Activated T-cell treated with anti-CD3 and anti-CD28 coated beads, Interleukin-2, amount 50 U/mL, for 72 hours (primary cell): Measurements from ENCODE around the gene EDC4. TPM values are rescaled to one million over a fixed set of nuclear protein-coding genes. Genes with fewer than 3 reads are reported as not detected.

Experiments
- ATAC-seq, 2 donors: fragments of 150-1000 bp; cut with Tn5 transposase; replicated peaks in 1 of 2; 2 replicates each; pipeline ENCODE4 v1.10.0; 2021; ENCODE audit warnings: moderate library complexity in 2 of 2, mild to moderate bottlenecking in 1 of 2
- DNase-seq, 2 donors: peaks; one replicate each; pipeline ENCODE4 v3.0.0; 2021 to 2022; ENCODE audit warnings: mixed read lengths in 1 of 2
- H3K27ac Mint-ChIP-seq: one replicate; pipeline ENCODE4 v1.8.0; 2022; ENCODE audit warnings: mild to moderate bottlenecking, moderate library complexity, mixed read lengths
- H3K27me3 Mint-ChIP-seq: one replicate; pipeline ENCODE4 v1.8.0; 2022; ENCODE audit warnings: low read depth, mixed read lengths
- H3K36me3 Mint-ChIP-seq, 2 donors: one replicate each; pipeline ENCODE4 v1.8.0; 2022; ENCODE audit warnings: mixed read lengths in 2 of 2, mild to moderate bottlenecking in 1 of 2; ENCODE audit not compliant: insufficient read depth in 2 of 2
- H3K4me1 Mint-ChIP-seq: one replicate; pipeline ENCODE4 v1.8.0; 2022; ENCODE audit warnings: low read depth, mixed read lengths
- H3K4me3 Mint-ChIP-seq, 2 donors: one replicate each; pipeline ENCODE4 v1.8.0; 2022; ENCODE audit warnings: mild to moderate bottlenecking in 2 of 2, mixed read lengths in 2 of 2, moderate library complexity in 2 of 2
- H3K9me3 Mint-ChIP-seq, 2 donors: one replicate each; pipeline ENCODE4 v1.8.0; 2022; ENCODE audit warnings: mixed read lengths in 2 of 2
- total RNA-seq, 2 donors: library from RNA; stranded (reverse); gene quantifications; one replicate each; pipeline ENCODE4 v1.2.3, GENCODE V29; 2022

EDC4 gene
- total RNA-seq, 2 donors from 2014 or later, result 82.9 to 86.4 TPM

- H3K4me1 Mint-ChIP-seq, result peaks cover 5% of the 10 kb centered on the region
- no peaks in the 10 kb centered on the region for H3K27me3 Mint-ChIP-seq
- H3K4me3 Mint-ChIP-seq, result no peak within 1 kb of the TSS
- H3K36me3 Mint-ChIP-seq, result peaks cover 6 to 7% of the 10 kb centered on the region in 2 donors
- no peaks in the 10 kb centered on the region for H3K9me3 Mint-ChIP-seq
- ATAC-seq, result no peak
- no peak for DNase-seq
- H3K27ac Mint-ChIP-seq, result no peak within 1 kb of the TSS
Observed at GRCh38 chr16:67884684-67885083, 11.8 kb downstream of the EDC4 start, which contains the start of gene NRN1L. TSS of gene NRN1L (plus strand) at chr16:67884885. CDS start at chr16:67884904, 19 bp downstream.

- Mint-ChIP-seq H3K4me3 (no peak overlapping the region), H3K9me3 (no peaks in the 10 kb centered on the region), H3K27me3 (no peaks in the 10 kb centered on the region), H3K27ac (no peak overlapping the region), H3K4me1 (peaks cover 5% of the 10 kb centered on the region), H3K36me3 (peaks cover 3 to 5% of the 10 kb centered on the region in 2 donors)
- ATAC-seq, result no peak
- no peak for DNase-seq
Observed at GRCh38 chr16:67885545-67885944, 12.7 kb downstream of the EDC4 start.

DNA sequence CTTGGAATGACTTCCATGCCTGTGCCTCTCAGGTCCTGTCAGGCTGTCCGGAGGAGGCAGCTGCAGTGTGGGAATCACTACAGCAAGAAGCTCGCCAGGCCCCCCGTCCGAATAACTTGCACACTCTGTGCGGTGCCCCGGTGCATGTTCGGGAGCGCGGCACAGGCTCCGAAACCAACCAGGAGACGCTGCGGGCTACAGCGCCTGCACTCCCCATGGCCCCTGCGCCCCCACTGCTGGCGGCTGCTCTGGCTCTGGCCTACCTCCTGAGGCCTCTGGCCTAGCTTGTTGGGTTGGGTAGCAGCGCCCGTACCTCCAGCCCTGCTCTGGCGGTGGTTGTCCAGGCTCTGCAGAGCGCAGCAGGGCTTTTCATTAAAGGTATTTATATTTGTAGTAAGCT lies 13.1 kb downstream of the EDC4 start:
- peaks cover 3 to 5% of the 10 kb centered on the region in 2 donors for H3K36me3 Mint-ChIP-seq
- DNase-seq (no peak), ATAC-seq (no peak)
- H3K9me3 Mint-ChIP-seq, result no peaks in the 10 kb centered on the region
- H3K4me3 Mint-ChIP-seq, result no peak overlapping the region
- peaks cover 5% of the 10 kb centered on the region for H3K4me1 Mint-ChIP-seq
- no peaks in the 10 kb centered on the region for H3K27me3 Mint-ChIP-seq
- H3K27ac Mint-ChIP-seq, result no peak overlapping the region

GRCh38 chr16:67886387-67886786 lies 13.5 kb downstream of the EDC4 start:
- Mint-ChIP-seq H3K27ac (peak overlapping the region; percentile 31), H3K36me3 (peaks cover 2 to 5% of the 10 kb centered on the region in 2 donors), H3K27me3 (no peaks in the 10 kb centered on the region), H3K4me3 (no peak overlapping the region), H3K4me1 (peaks cover 5% of the 10 kb centered on the region), H3K9me3 (no peaks in the 10 kb centered on the region)
- ATAC-seq, result no peak
- DNase-seq, result no peak

- Mint-ChIP-seq H3K36me3 (peaks cover under 1 to 5% of the 10 kb centered on the region in 2 donors), H3K9me3 (no peaks in the 10 kb centered on the region), H3K4me3 (no peak overlapping the region), H3K4me1 (peaks cover 14% of the 10 kb centered on the region), H3K27ac (no peak overlapping the region), H3K27me3 (no peaks in the 10 kb centered on the region)
- DNase-seq, result no peak
- ATAC-seq, result no peak
Observed at GRCh38 chr16:67888331-67888730, 15.5 kb downstream of the EDC4 start.

DNA sequence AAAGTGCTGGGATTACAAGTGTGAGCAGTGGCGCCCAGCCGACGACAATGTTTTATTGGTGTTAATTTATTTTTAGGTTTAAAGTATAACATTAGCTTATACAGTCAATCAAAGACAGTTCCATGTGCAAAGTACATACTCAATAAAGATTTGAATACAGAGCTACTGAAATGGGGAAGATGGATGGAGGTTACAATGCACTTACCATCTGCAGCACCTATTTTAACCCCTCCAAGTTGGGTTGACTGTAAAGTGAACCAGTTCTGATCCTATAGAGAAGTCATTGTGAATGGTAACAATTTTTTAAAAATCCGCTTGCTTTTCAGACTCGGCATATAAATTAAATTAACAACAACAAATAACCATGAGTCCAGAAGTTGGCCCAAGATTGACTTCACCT lies 19.5 kb downstream of the EDC4 start:
- Mint-ChIP-seq H3K36me3 (peaks cover 2 to 3% of the 10 kb centered on the region in 2 donors), H3K27me3 (no peaks in the 10 kb centered on the region), H3K4me1 (peaks cover 41% of the 10 kb centered on the region), H3K27ac (peak overlapping the region; percentile 40), H3K4me3 (peak overlapping the region; percentile 75 to 98), H3K9me3 (no peaks in the 10 kb centered on the region)
- no peak for ATAC-seq
- DNase-seq, result no peak

GRCh38 chr16:67892899-67893742 lies 20.3 kb downstream of the EDC4 start, which contains the start of gene PSKH1:
TSS of gene PSKH1 (plus strand) at chr16:67893254. CDS start at chr16:67908750, 15,496 bp downstream.
- DNase-seq, result peak; percentile 95
- Mint-ChIP-seq H3K36me3 (peaks cover 2 to 3% of the 10 kb centered on the region in 2 donors), H3K27ac (peak within 1 kb of the TSS; percentile 98), H3K27me3 (no peaks in the 10 kb centered on the region), H3K4me1 (peaks cover 44% of the 10 kb centered on the region), H3K4me3 (peak within 1 kb of the TSS; percentile 98), H3K9me3 (no peaks in the 10 kb centered on the region)
- ATAC-seq, result peak; percentile 99

DNA sequence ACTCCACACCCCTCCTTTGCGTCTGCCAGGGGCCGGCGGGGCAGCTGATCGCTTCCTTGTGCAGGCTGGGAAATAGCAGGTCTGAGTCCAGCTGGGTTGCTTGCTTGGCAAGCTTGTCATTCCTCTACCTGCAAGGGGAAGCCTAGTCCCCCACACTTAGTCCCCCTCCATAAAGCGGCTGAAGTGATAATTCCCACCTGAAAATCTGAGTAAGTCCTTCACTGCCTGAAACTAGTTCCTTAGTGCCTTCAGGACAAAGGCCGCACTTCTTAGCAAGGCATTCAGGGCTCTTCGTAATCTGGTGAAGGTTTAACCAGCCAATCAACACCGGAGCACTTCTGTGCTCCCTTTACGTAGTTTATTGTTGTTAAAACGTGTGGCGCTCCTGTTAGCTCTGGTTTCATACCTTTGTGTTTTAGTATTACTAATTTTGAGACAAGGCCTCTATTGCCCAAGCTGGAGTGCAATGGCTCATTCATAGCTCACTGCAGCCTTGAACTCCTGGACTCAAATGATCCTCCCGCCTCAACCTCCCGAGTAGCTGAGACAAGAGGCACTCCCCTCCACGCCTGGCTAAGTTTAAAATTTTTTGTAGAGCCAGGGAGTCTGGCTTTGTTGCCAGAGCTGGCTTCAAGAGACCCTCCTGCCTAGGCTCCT lies 21.0 kb downstream of the EDC4 start:
- H3K4me3 Mint-ChIP-seq, result peak overlapping the region; percentile 98
- peak in 1 of 2 donors; percentile 28 for DNase-seq
- H3K27ac Mint-ChIP-seq, result peak overlapping the region; percentile 98
- no peak for ATAC-seq
- H3K4me1 Mint-ChIP-seq, result peaks cover 48% of the 10 kb centered on the region
- H3K27me3 Mint-ChIP-seq, result no peaks in the 10 kb centered on the region
- peaks cover 3 to 4% of the 10 kb centered on the region in 2 donors for H3K36me3 Mint-ChIP-seq
- no peaks in the 10 kb centered on the region for H3K9me3 Mint-ChIP-seq

DNA sequence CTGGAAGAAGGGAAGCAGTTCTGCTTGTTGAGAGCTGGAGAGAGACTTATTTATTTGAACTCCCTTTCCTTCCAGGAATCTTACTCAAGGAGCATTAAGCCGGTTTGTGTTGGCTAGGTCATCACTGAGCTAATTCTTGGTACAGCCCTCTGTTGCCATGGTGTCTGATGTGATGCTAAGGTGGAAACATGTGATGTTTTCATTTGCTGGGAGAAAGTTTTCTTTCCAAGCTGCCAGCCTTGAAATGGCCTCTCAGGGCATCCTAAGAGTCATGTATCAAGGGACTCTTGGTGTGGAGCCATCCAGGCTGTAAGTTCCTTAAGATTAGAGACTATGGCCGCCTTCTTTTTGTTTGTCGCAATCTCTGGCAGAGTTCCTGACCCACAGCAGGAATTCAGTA lies 24.4 kb downstream of the EDC4 start:
- no peaks in the 10 kb centered on the region for H3K27me3 Mint-ChIP-seq
- H3K4me3 Mint-ChIP-seq, result no peak overlapping the region
- peaks cover 3 to 4% of the 10 kb centered on the region in 2 donors for H3K36me3 Mint-ChIP-seq
- peaks cover 46% of the 10 kb centered on the region for H3K4me1 Mint-ChIP-seq
- ATAC-seq (no peak), DNase-seq (no peak)
- no peak overlapping the region for H3K27ac Mint-ChIP-seq
- no peaks in the 10 kb centered on the region for H3K9me3 Mint-ChIP-seq

DNA sequence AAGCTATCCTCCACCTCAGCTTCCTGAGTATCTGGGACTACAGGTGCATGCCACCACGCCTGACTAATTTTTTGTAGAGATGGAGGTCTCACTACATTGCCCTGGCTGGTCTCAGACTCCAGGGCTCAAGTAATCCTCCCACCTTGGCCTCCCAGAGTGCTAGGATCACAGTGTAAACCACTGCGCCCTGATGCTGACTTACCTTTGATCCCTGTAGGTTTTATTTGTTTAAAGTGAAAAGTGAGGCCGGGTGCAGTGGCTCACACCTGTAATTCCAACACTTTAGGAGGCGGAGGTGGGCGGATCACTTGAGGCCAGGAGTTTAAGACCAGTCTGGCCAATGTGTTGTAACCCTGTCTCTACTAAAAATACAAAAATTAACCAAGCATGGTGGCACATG lies 28.9 kb downstream of the EDC4 start:
- Mint-ChIP-seq H3K4me3 (no peak overlapping the region), H3K9me3 (no peaks in the 10 kb centered on the region), H3K27me3 (no peaks in the 10 kb centered on the region), H3K4me1 (peaks cover 11% of the 10 kb centered on the region), H3K27ac (no peak overlapping the region), H3K36me3 (peaks cover 0 to 4% of the 10 kb centered on the region in 2 donors)
- ATAC-seq (no peak), DNase-seq (no peak)

- H3K27ac Mint-ChIP-seq, result no peak overlapping the region
- H3K36me3 Mint-ChIP-seq, result peaks cover 0 to 4% of the 10 kb centered on the region in 2 donors
- no peaks in the 10 kb centered on the region for H3K27me3 Mint-ChIP-seq
- no peak for DNase-seq
- H3K4me1 Mint-ChIP-seq, result peaks cover 9% of the 10 kb centered on the region
- ATAC-seq, result no peak
- no peak overlapping the region for H3K4me3 Mint-ChIP-seq
- H3K9me3 Mint-ChIP-seq, result no peaks in the 10 kb centered on the region
Observed at GRCh38 chr16:67902831-67903230, 30.0 kb downstream of the EDC4 start.

DNA sequence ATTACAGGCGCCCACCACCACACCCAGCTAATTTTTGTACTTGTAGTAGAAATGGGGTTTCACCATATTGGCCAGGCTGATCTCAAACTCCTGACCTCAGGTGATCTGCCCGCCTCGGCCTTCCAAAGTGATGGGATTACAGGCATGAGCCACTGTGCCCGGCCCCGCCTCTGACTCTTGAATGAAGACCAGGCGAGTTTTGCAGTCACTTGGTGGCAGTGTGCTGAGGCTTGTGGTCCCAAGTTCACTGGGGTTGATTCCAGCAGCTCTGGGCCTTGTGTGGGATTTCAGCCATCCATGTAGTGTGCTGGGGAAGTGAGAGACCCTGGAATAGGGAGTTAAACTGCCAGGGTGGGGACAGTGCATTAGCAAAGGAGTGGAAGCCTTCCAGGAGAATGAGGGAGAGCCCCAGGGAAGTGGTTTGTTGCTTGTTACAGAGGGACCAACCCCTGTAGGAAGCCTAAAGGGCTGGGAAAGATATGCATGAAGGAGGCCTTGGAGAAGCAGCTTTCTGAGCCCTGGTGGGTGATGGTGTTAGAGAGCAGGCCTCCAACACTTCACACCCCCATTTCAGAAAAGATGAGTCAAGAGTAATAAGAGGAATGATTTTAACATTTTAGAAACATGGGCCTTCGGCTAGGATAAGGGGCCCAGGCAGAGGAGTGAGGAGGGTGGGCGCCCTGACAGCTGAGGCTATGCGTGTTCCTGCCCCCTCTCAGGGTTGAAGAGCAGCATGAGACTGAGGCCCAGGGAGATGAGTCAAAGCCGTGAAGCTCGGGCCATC lies 34.7 kb downstream of the EDC4 start:
- peaks cover 29% of the 10 kb centered on the region for H3K4me1 Mint-ChIP-seq
- DNase-seq, result no peak
- ATAC-seq, result no peak
- no peak overlapping the region for H3K4me3 Mint-ChIP-seq
- no peaks in the 10 kb centered on the region for H3K27me3 Mint-ChIP-seq
- peak overlapping the region; percentile 23 for H3K27ac Mint-ChIP-seq
- H3K9me3 Mint-ChIP-seq, result no peaks in the 10 kb centered on the region
- H3K36me3 Mint-ChIP-seq, result peaks cover 0 to 2% of the 10 kb centered on the region in 2 donors
